GM21390 (cell line): ENCODE results near the gene ELF1.
"Not testable (repeated sequence)": the region's sequence is repeated elsewhere in the genome, so short reads cannot be mapped to it uniquely, and the experiment has no call there.

ENCODE experiments used
- ATAC-seq: cut with Tn5 transposase; IDR thresholded peaks from one replicate; pipeline ENCODE4 v1.9.1; 2021; ENCODE audit not compliant: unreplicated experiment

Gene ELF1

DNA sequence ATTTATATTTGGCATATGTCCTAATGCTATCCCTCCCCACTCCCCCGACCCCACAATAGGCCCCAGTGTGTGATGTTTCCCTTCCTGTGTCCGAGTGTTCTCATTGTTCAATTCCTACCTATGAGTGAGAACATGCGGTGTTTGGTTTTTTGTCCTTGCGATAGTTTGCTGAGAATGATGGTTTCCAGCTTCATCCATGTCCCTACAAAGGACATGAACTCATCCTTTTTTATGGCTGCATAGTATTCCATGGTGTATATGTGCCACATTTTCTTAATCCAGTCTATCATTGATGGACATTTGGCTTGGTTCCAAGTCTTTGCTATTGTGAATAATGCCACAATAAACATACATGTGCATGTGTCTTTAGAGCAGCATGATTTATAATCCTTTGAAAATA, 23.3 kb upstream of the ELF1 start:
- not testable (repeated sequence) for ATAC-seq

- ATAC-seq = no peak
These were observed 21.6 kb upstream of the ELF1 start for GRCh38 chr13:41040584-41041334.

- no peak for ATAC-seq
These were observed 20.6 kb upstream of the ELF1 start for GRCh38 chr13:41039746-41040145.

DNA sequence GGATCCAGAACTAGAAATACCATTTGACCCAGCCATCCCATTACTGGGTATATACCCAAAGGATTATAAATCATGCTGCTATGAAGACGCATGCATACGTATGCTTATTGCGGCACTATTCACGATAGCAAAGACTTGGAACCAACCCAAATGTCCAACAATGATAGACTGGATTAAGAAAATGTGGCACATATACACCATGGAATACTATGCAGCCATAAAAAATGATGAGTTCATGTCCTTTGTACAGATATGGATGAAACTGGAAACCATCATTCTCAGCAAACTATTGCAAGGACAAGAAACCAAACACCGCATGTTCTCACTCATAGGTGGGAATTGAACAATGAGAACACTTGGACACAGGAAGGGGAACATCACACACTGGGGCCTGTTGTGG, 17.4 kb upstream of the ELF1 start:
- ATAC-seq = not testable (repeated sequence)

- no peak for ATAC-seq
These were observed 15.8 kb upstream of the ELF1 start for GRCh38 chr13:41034881-41035280.

DNA sequence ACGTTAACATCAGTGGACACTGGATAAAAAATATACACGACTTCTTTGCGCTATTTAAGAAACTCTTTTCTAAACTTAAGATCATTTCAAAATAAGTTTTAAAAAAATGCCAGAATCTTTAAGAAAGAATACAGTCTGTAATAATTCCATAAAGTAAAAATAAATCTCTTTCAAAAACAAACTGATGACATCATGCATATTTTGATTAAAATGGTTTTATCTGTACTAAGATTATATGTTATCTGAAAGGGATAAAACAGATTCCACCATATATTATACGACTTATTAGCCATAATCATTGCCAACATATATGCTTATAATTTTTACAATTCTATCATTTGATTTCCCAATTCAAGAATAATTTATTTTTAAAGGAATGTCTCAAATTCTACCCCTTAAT, 15.3 kb upstream of the ELF1 start:
- no peak for ATAC-seq

DNA sequence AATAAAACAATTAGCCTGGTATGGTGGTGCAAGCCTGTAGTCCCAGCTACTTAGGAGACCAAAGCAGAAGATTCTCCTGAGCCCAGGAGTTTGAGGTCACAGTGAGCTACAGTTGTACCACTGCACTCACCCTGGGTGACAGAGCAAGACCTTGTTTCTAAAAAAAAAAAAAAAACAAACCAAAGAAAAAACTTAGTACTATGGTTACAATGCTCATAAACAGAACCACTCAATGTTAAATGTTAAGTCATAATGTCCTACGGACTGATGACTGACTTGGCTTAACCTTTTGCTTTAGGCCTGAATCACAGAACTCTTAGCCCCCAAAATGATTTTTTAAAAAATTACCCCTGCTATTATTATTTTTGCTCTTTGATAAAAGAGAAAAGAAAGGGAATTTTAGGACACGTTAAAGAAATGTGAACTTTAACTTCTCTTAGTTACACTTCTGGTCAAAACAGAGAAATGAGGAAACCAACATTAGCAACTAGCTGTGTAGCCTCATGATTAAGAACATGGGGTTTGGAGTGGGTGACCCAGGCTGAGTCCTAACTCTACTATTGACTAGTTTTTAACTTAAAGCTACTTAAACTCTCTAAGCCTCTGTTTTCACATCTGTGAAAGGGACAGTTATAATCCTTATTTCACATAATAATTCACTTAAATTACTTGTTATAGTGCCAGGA, 13.7 kb upstream of the ELF1 start:
- no peak for ATAC-seq

DNA sequence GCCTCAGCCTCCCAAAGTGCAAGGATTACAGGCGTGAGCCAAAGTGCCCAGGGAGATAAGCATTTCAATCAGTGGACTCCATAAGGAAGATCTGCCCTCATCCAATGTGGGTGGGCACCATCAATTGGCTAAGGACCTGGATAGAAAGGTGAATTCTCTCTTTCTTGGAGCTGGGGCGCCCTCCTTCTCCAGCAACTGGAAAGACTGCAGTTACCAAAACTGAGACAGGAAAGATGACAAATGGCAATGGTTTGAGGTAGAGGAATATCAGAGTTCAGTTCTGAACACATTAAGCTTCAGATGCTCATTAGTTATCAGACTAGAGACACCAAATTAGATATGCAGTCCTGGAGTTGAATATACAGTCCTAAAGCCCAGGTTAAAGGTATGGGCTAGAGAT, 10.5 kb upstream of the ELF1 start:
- no peak for ATAC-seq

DNA sequence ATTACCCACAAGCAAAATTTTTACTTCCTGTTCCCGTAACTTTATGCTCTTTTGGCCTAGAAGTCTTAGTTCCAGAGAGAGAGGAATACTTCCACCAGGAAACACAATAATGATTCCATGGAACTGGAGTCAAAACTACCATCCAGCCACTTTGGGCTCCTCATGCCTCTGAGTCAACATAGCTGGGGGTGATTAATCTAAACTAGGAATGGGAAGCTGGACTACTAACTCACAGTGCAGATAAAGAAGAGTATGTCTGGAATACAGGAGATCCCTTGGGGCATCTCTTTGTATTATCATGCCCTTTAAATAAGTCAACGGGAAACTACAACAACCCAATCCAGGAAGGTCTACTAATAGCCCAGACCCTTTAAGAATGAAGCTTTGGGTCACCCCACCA, 8.9 kb upstream of the ELF1 start:
- no peak for ATAC-seq

DNA sequence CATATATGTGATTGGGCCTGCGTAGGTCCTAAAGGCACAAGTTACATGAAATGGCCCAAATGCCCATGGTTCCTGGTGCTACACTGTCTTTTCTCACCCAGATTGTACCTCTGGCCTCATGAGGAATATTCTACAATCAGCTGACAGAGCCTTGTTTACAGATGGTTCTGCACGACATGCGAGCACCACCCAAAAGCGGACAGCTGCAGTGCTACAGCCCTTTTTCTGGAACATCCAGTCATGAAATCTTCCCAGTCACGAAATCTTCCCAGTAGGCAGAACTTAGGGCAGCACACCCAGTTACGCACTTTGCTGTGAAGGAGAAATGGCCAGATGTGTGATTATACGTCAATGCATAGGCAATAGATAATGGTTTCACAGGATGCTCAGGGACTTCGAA, 7.7 kb upstream of the ELF1 start:
- ATAC-seq = no peak

- no peak for ATAC-seq
These were observed 6.4 kb upstream of the ELF1 start for GRCh38 chr13:41025518-41025917.

GRCh38 chr13:41019578-41020347, 647 bp upstream of the ELF1 start:
- ATAC-seq = no peak

DNA sequence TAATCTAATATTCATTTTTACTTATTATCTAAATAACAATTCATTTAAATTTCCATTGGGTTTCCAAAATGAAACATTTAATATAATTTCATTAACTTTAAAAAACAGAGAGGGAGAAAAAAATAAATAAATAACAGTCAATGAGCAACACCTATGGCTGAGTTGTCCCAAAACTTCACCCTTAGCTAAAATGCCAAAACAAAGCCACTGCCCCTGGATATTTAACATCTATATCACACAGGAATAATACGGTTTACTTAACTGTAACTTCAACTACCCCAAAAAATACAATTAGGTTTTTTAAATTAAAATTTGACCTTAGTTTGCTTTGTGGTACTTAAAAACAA, 541 bp downstream of the ELF1 start:
- no peak for ATAC-seq

- no peak for ATAC-seq
These were observed 1.1 kb downstream of the ELF1 start for GRCh38 chr13:41017817-41018601.

DNA sequence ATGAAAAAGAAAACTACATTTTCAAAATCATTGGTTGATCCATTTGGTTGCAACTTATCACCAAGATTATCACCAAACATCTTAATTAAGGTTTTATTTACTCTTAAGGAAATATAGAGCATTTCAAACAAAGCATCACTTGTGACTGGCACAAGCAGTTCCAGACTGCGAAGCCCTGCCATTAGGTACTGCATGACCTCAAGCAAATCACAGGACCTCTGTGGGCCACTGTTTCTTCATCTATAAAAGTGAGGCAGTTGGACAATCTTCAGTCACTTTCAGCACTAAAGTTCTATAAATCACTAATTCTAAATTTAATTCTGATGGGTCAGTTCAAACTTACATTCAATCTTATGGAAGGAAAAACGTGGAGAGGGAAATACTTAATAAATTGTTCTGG, 2.0 kb downstream of the ELF1 start:
- no peak for ATAC-seq

DNA sequence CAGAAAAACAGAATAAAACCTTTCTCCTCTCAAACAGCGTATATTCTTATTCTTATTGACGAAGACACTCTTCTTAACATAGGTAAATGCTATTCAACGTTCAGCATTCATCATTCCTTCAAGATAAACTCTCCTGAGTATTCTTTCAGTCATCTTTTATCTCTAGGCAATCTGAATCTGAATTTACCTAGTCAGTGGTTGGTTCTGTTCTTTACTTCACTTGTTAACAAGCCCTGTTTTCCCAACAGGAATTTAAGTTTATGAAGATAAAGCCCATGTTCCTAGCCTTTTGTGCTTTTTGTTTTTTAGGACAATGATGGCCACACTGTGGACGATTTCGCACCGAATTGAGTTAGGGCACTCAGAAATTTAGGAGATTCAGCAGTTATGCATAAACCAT, 3.2 kb downstream of the ELF1 start:
- ATAC-seq = no peak

GRCh38 chr13:41013835-41014234, 5.3 kb downstream of the ELF1 start:
- no peak for ATAC-seq

GRCh38 chr13:41012536-41012935, 6.6 kb downstream of the ELF1 start:
- no peak for ATAC-seq

DNA sequence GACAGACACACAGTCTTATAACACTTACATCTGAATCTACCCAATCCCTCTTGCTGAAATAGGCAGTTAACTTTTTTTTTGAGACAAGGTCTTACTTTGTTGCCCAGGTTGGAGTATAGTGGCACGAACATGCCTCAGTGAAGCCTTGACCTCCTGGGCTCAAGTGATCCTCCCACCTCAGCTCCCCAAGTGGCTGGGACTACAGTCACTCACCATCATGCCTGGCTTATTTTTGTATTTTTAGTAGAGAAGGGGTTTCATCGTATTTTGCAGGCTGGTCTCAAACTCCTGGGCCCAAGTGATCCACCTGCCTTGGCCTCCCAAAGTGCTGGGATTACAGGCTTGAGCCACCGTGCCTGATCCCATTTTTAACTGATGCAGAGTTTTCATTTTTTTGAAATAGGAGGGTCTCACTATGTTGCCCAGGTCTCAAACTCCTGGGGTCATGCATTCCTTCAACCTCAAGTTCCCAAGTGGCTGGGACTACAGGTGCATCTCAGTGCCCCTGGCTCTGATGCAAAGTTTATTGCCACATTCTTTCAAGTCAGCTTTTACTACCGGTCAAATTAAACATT, 7.6 kb downstream of the ELF1 start:
- no peak for ATAC-seq

DNA sequence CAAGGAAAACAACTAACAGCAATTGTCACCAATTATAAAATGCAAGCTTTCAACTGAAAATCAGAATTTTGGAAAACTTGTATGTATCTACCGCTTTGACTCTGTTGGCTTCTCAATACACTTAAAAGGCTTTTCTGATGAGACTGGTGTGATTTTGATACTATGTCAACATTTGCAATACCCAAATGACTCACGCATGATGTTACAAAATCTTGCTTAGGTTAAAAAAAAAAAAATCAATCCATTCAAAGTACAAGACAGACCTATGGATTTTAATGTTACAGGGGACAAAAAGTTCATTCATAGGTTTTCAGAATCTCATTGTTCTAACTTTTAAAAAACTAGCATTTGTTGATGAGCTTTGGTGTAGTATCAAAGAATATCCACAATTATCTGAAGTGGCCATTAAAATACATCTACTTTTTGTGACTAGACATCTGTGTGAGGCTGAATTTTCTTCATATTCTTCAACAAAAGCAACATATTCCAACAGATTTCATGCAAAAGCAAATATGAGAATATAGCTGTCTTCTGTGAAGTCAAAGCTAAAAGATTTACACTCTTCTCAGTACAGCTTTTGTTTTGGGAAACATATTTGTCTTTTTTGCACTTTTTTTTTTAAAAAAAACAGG, 10.7 kb downstream of the ELF1 start:
- no peak for ATAC-seq

DNA sequence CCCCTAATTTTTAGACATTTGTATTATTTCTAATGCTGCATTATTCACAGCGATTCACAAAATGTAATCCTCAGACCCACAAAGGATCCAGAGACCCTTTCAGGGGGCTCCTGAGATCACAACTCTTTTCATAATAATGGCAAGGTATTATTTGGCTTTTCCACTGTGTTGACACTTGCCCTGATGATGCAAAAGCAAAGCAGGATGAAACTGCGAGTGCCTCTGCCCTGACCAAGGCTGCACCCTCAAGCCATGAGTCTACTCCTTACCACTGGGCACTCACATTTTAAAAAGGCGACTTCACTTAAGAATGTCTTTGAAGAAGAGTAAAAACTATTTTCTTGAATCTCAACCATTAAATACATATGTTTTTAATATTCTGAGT, 11.4 kb downstream of the ELF1 start:
- ATAC-seq = no peak
